ENCODE results near the gene GLG1.
"Not testable (repeated sequence)": the region's sequence is repeated elsewhere in the genome, so short reads cannot be mapped to it uniquely, and the experiment has no call there.

Gene GLG1

GRCh38 chr16:74524926-74525325, 82.0 kb downstream of the GLG1 start:
- no peak for DNase-seq

- no peak for DNase-seq
Observed at GRCh38 chr16:74524117-74524516, 82.8 kb downstream of the GLG1 start.

GRCh38 chr16:74523706-74524105, 83.2 kb downstream of the GLG1 start:
- not testable (repeated sequence) for DNase-seq

GRCh38 chr16:74522160-74522559, 84.8 kb downstream of the GLG1 start:
- DNase-seq = no peak

- DNase-seq = no peak
Observed at GRCh38 chr16:74521691-74522090, 85.2 kb downstream of the GLG1 start.

- DNase-seq = not testable (repeated sequence)
Observed at GRCh38 chr16:74518934-74519333, 88.0 kb downstream of the GLG1 start.

GRCh38 chr16:74511961-74512360, 95.0 kb downstream of the GLG1 start:
- no peak for DNase-seq

- DNase-seq = no peak
Observed at GRCh38 chr16:74505011-74505410, 101.9 kb downstream of the GLG1 start.

GRCh38 chr16:74503412-74503811, 103.5 kb downstream of the GLG1 start:
- DNase-seq = no peak

GRCh38 chr16:74501484-74502478, 105.1 kb downstream of the GLG1 start:
- no peak for DNase-seq

GRCh38 chr16:74500907-74501306, 106.0 kb downstream of the GLG1 start:
- no peak for DNase-seq

- no peak for DNase-seq
Observed at GRCh38 chr16:74499114-74499513, 107.8 kb downstream of the GLG1 start.

GRCh38 chr16:74497761-74498160, 109.2 kb downstream of the GLG1 start:
- DNase-seq = no peak

- no peak for DNase-seq
Observed at GRCh38 chr16:74496054-74496453, 110.9 kb downstream of the GLG1 start.

GRCh38 chr16:74492976-74493375, 113.9 kb downstream of the GLG1 start:
- DNase-seq = no peak

- no peak for DNase-seq
Observed at GRCh38 chr16:74487634-74488495, 119.0 kb downstream of the GLG1 start.

GRCh38 chr16:74485916-74486315, 121.0 kb downstream of the GLG1 start:
- DNase-seq = no peak

- no peak for DNase-seq
Observed at GRCh38 chr16:74480150-74481029, 126.5 kb downstream of the GLG1 start.

GRCh38 chr16:74477226-74477625, 129.7 kb downstream of the GLG1 start:
- no peak for DNase-seq

GRCh38 chr16:74474416-74474815, 132.5 kb downstream of the GLG1 start:
- no peak for DNase-seq

- no peak for DNase-seq
Observed at GRCh38 chr16:74472540-74472939, 134.4 kb downstream of the GLG1 start.

GRCh38 chr16:74472010-74472409, 134.9 kb downstream of the GLG1 start:
- DNase-seq = no peak

Measured in NCI-H524 treated with DMSO at 0.1 percent for 48 hours (cell line).